ENCODE data around the gene ARPC1A.
"Not testable (repeated sequence)": the region's sequence is repeated elsewhere in the genome, so short reads cannot be mapped to it uniquely, and the experiment has no call there.

The ARPC1A gene

DNA sequence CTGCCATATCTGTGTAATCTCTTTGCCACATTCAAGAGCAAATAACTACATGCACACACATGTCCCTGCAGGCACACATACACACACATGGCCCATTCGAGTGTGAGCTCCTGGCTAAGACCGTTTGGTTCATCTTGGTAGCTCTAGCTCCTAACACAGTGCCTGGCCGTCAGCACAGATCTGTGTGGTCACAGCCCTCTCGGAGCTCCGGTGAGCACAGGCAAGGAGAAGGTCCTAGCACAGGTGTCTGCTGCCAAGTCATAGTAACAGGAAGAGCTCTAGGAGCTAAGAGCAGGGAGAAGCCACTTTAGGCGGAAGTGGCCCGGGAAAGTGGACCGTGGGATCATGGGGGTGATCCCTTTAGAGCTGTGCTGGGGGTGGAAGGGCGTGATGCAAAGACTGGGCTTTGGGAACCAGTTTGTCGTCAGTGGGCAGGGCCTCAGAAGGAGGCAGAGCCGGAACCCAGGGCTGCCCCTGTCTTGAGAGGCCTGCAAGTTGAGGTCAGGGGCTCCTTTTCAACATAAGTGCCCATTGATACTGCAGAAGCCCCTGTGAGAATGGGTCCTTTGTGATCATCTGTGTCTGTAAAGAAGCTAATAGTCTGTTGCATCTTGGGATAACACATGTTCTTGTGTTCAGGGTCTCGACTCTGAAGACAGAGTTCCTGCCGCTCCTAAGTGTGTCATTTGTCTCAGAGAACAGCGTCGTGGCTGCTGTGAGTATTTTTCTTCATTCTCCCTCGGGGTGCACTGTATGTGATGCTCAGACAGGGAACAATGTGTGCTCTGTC is 32.2 kb downstream of the ARPC1A start:
- H3K4me1 ChIP-seq (ENCODE audit: control insufficient read depth, low read depth, low read length), result no peaks in the 10 kb centered on the region
- H3K9ac ChIP-seq (ENCODE audit: low read length), result no peak overlapping the region
- no peaks in the 10 kb centered on the region for H3K27me3 ChIP-seq (ENCODE audit: control insufficient read depth, insufficient read depth, low read length)
- H3K36me3 ChIP-seq (ENCODE audit: control insufficient read depth, low read depth, low read length), result peaks cover 38% of the 10 kb centered on the region
- no peak overlapping the region for H3K4me3 ChIP-seq (ENCODE audit: low read length)
- H3K27ac ChIP-seq (ENCODE audit: low read length), result no peak overlapping the region
- no peaks in the 10 kb centered on the region for H3K9me3 ChIP-seq (ENCODE audit: control insufficient read depth, low read depth, low read length)

DNA sequence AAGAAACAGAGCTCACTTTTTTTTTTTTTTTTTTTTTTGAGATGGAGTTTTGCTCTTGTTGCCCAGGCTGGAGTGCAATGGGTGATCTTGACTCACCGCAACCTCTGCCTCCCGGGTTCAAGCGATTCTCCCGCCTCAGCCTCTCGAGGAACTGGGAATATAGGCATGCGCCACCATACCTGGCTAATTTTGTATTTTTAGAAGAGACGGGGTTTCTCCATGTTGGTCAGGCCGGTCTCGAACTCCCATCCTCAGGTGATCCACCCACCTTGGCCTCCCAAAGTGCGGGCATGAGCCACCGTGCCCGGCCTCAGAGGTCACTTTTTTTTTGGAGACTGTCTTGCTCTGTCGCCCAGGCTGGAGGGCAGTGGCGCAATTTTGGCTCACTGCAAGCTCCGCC is 32.8 kb downstream of the ARPC1A start:
- H3K27me3 ChIP-seq (ENCODE audit: control insufficient read depth, insufficient read depth, low read length); H3K9ac ChIP-seq (ENCODE audit: low read length); H3K4me3 ChIP-seq (ENCODE audit: low read length); H3K4me1 ChIP-seq (ENCODE audit: control insufficient read depth, low read depth, low read length); H3K27ac ChIP-seq (ENCODE audit: low read length); H3K9me3 ChIP-seq (ENCODE audit: control insufficient read depth, low read depth, low read length): not testable (repeated sequence)
- H3K36me3 ChIP-seq (ENCODE audit: control insufficient read depth, low read depth, low read length), result peaks cover 42% of the 10 kb centered on the region

DNA sequence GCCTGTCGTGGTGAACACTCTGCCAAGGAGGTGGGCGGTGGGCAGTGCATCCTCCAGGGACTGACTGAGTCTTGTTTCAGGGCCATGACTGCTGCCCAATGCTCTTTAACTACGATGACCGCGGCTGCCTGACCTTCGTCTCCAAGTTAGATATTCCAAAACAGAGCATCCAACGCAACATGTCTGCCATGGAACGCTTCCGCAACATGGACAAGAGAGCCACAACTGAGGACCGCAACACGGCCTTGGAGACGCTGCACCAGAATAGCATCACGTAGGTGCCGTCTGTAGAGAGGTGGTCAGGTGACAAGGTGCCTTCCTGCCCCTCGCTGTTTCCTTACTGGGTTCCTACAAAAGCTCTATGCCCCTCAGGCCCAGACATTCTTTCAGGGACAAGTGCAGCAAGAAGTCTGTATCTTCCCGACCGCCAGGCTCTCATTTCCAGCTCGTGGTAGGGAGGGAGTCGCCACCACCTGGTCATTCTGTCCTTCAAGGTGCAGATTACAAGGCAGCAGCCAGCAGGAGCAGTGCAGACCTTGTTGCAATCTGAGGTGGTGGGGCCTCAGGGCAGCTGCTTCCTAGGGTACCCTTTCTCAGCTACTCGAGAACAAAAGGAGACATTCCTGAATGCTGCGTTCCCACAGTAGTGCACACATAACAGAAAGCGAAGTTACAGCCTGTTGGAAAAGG is 33.9 kb downstream of the ARPC1A start:
- no peaks in the 10 kb centered on the region for H3K9me3 ChIP-seq (ENCODE audit: control insufficient read depth, low read depth, low read length)
- no peak overlapping the region for H3K27ac ChIP-seq (ENCODE audit: low read length)
- no peak overlapping the region for H3K9ac ChIP-seq (ENCODE audit: low read length)
- H3K36me3 ChIP-seq (ENCODE audit: control insufficient read depth, low read depth, low read length), result peaks cover 47% of the 10 kb centered on the region
- H3K4me1 ChIP-seq (ENCODE audit: control insufficient read depth, low read depth, low read length), result no peaks in the 10 kb centered on the region
- H3K4me3 ChIP-seq (ENCODE audit: low read length), result no peak overlapping the region
- no peaks in the 10 kb centered on the region for H3K27me3 ChIP-seq (ENCODE audit: control insufficient read depth, insufficient read depth, low read length)

- no peak overlapping the region for H3K27ac ChIP-seq (ENCODE audit: low read length)
Measured at GRCh38 chr7:99362801-99363200, 37.1 kb downstream of the ARPC1A start.

GRCh38 chr7:99363286-99363685 is 37.6 kb downstream of the ARPC1A start:
- Histone ChIP-seq H3K36me3 (ENCODE audit: control insufficient read depth, low read depth, low read length) (peaks cover 37% of the 10 kb centered on the region), H3K9me3 (ENCODE audit: control insufficient read depth, low read depth, low read length) (no peaks in the 10 kb centered on the region), H3K4me3 (ENCODE audit: low read length) (no peak overlapping the region), H3K27ac (ENCODE audit: low read length) (no peak overlapping the region), H3K9ac (ENCODE audit: low read length) (no peak overlapping the region), H3K27me3 (ENCODE audit: control insufficient read depth, insufficient read depth, low read length) (no peaks in the 10 kb centered on the region), H3K4me1 (ENCODE audit: control insufficient read depth, low read depth, low read length) (peaks cover 4% of the 10 kb centered on the region)

More at GRCh38 chr7:99362801-99363200, 37.1 kb downstream of the ARPC1A start:
- H3K27me3 ChIP-seq (ENCODE audit: control insufficient read depth, insufficient read depth, low read length), result no peaks in the 10 kb centered on the region
- H3K4me1 ChIP-seq (ENCODE audit: control insufficient read depth, low read depth, low read length), result peaks cover 4% of the 10 kb centered on the region
- H3K9ac ChIP-seq (ENCODE audit: low read length), result no peak overlapping the region
- peaks cover 40% of the 10 kb centered on the region for H3K36me3 ChIP-seq (ENCODE audit: control insufficient read depth, low read depth, low read length)
- H3K9me3 ChIP-seq (ENCODE audit: control insufficient read depth, low read depth, low read length), result no peaks in the 10 kb centered on the region
- H3K4me3 ChIP-seq (ENCODE audit: low read length), result no peak overlapping the region

- H3K36me3 ChIP-seq (ENCODE audit: control insufficient read depth, low read depth, low read length), result peaks cover 25% of the 10 kb centered on the region
- H3K27me3 ChIP-seq (ENCODE audit: control insufficient read depth, insufficient read depth, low read length), result no peaks in the 10 kb centered on the region
- H3K9me3 ChIP-seq (ENCODE audit: control insufficient read depth, low read depth, low read length), result no peaks in the 10 kb centered on the region
- H3K27ac ChIP-seq (ENCODE audit: low read length), result no peak overlapping the region
- H3K4me1 ChIP-seq (ENCODE audit: control insufficient read depth, low read depth, low read length), result peaks cover 4% of the 10 kb centered on the region
- H3K4me3 ChIP-seq (ENCODE audit: low read length), result no peak overlapping the region
- no peak overlapping the region for H3K9ac ChIP-seq (ENCODE audit: low read length)
Measured at GRCh38 chr7:99365318-99366141, 39.8 kb downstream of the ARPC1A start.

DNA sequence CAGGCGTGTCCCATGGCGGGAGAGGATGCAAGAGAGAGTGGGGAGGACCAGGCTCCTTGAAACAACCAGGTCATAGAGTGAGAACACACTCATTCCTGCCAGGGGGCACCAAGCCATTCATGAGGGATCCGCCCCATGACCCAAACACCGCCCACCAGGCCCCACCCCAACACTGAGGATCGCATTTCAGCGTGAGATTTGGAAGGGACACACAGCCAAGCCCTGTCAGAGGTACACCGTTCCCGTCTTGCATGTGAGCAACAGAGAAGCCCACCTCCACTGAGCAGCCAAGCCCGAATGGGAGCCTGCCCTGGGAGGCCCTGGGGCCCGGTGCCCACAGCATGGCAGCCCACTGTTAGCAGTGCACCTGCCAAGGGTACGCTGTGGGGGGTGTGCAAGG is 40.9 kb downstream of the ARPC1A start:
- H3K9ac ChIP-seq (ENCODE audit: low read length), result no peak overlapping the region
- peaks cover 4% of the 10 kb centered on the region for H3K4me1 ChIP-seq (ENCODE audit: control insufficient read depth, low read depth, low read length)
- no peaks in the 10 kb centered on the region for H3K27me3 ChIP-seq (ENCODE audit: control insufficient read depth, insufficient read depth, low read length)
- no peak overlapping the region for H3K4me3 ChIP-seq (ENCODE audit: low read length)
- H3K9me3 ChIP-seq (ENCODE audit: control insufficient read depth, low read depth, low read length), result no peaks in the 10 kb centered on the region
- peaks cover 24% of the 10 kb centered on the region for H3K36me3 ChIP-seq (ENCODE audit: control insufficient read depth, low read depth, low read length)
- H3K27ac ChIP-seq (ENCODE audit: low read length), result no peak overlapping the region

- Histone ChIP-seq H3K27ac (ENCODE audit: low read length) (no peak overlapping the region), H3K27me3 (ENCODE audit: control insufficient read depth, insufficient read depth, low read length) (no peaks in the 10 kb centered on the region), H3K9me3 (ENCODE audit: control insufficient read depth, low read depth, low read length) (no peaks in the 10 kb centered on the region), H3K36me3 (ENCODE audit: control insufficient read depth, low read depth, low read length) (peaks cover 12% of the 10 kb centered on the region), H3K4me3 (ENCODE audit: low read length) (no peak overlapping the region), H3K9ac (ENCODE audit: low read length) (no peak overlapping the region), H3K4me1 (ENCODE audit: control insufficient read depth, low read depth, low read length) (peaks cover 4% of the 10 kb centered on the region)
Measured at GRCh38 chr7:99368750-99369389, 43.2 kb downstream of the ARPC1A start.

GRCh38 chr7:99369767-99370391 is 44.2 kb downstream of the ARPC1A start:
- Histone ChIP-seq H3K4me1 (ENCODE audit: control insufficient read depth, low read depth, low read length) (peaks cover 4% of the 10 kb centered on the region), H3K36me3 (ENCODE audit: control insufficient read depth, low read depth, low read length) (peaks cover 3% of the 10 kb centered on the region), H3K27me3 (ENCODE audit: control insufficient read depth, insufficient read depth, low read length) (no peaks in the 10 kb centered on the region), H3K27ac (ENCODE audit: low read length) (no peak overlapping the region), H3K9ac (ENCODE audit: low read length) (no peak overlapping the region), H3K4me3 (ENCODE audit: low read length) (no peak overlapping the region), H3K9me3 (ENCODE audit: control insufficient read depth, low read depth, low read length) (no peaks in the 10 kb centered on the region)

DNA sequence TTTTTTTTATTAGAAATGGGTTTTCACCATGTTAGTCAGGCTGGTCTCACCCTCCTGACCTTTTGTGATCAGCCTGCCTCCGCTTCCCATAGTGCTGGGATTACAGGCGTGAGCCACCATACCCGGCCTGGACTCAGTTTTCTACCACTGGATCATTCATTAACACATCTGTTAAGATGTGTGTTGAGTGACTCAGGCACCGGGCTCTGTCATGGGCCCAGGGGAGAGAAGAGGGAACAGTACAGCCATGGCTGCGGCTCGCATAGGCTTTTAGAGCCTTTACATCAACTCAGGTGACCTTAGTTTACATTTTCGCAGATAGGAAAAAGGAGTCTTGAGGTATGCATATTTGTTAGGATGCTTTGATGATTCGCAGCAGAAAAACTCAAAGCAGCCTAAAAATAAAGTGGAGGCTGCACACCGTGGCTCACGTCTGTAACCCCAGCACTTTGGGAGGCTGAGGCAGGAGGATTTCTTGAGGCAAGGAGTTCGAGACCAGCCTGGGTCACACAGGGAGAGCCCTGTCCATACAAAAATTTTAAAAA is 45.8 kb downstream of the ARPC1A start:
- Histone ChIP-seq H3K27ac (ENCODE audit: low read length) (no peak overlapping the region), H3K36me3 (ENCODE audit: control insufficient read depth, low read depth, low read length) (no peaks in the 10 kb centered on the region), H3K27me3 (ENCODE audit: control insufficient read depth, insufficient read depth, low read length) (no peaks in the 10 kb centered on the region), H3K4me3 (ENCODE audit: low read length) (no peak overlapping the region), H3K9me3 (ENCODE audit: control insufficient read depth, low read depth, low read length) (no peaks in the 10 kb centered on the region), H3K9ac (ENCODE audit: low read length) (no peak overlapping the region), H3K4me1 (ENCODE audit: control insufficient read depth, low read depth, low read length) (peaks cover under 1% of the 10 kb centered on the region)

All from iPS-18a (cell line).